ENCODE data around the gene TBL3.

The TBL3 gene

GRCh38 chr16:1950047-1950446 lies 21.8 kb upstream of the TBL3 start:
- TF ChIP-seq TAF1 (IDR thresholded peaks at IDR 0.05; ENCODE audit: borderline replicate concordance, insufficient read depth, low read length) (no peak), FOXP2 (optimal IDR thresholded peaks at IDR 0.05; ENCODE audit: borderline replicate concordance, extremely low read depth, extremely low read length, insufficient read depth) (no peak), POLR2AphosphoS5 (IDR thresholded peaks at IDR 0.05; ENCODE audit: low read depth, low read length) (no peak), SIN3A (IDR thresholded peaks at IDR 0.05; ENCODE audit: borderline replicate concordance, insufficient read depth, low read length) (no peak)
- TF ChIP-seq, protein P1, sequence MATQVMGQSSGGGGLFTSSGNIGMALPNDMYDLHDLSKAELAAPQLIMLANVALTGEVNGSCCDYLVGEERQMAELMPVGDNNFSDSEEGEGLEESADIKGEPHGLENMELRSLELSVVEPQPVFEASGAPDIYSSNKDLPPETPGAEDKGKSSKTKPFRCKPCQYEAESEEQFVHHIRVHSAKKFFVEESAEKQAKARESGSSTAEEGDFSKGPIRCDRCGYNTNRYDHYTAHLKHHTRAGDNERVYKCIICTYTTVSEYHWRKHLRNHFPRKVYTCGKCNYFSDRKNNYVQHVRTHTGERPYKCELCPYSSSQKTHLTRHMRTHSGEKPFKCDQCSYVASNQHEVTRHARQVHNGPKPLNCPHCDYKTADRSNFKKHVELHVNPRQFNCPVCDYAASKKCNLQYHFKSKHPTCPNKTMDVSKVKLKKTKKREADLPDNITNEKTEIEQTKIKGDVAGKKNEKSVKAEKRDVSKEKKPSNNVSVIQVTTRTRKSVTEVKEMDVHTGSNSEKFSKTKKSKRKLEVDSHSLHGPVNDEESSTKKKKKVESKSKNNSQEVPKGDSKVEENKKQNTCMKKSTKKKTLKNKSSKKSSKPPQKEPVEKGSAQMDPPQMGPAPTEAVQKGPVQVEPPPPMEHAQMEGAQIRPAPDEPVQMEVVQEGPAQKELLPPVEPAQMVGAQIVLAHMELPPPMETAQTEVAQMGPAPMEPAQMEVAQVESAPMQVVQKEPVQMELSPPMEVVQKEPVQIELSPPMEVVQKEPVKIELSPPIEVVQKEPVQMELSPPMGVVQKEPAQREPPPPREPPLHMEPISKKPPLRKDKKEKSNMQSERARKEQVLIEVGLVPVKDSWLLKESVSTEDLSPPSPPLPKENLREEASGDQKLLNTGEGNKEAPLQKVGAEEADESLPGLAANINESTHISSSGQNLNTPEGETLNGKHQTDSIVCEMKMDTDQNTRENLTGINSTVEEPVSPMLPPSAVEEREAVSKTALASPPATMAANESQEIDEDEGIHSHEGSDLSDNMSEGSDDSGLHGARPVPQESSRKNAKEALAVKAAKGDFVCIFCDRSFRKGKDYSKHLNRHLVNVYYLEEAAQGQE (IDR thresholded peaks at IDR 0.05; ENCODE audit: insufficient read depth in 1 of 2, low read depth in 2 of 2, low read length in 2 of 2): no peak

DNA sequence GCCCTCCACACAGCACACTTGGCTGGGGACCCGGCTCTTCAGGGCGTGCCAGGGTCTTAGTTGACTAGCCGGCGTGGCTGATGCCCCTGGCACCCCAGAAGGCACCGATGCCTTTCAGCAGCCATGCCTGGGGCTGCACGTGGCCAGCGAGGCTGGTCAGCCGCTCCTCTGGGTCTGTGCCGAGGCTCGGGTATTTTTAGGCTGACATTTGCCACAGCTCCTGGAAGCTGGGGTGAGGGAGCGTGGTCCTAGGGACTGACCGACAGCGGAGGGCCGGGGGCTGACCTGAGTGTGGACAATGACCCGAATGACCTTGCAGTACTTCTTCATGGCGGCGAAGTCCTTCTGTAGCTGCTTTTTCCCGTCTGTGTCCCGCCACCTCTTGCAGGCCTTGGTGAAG lies 21.3 kb upstream of the TBL3 start:
- TF ChIP-seq SIN3A (IDR thresholded peaks at IDR 0.05; ENCODE audit: borderline replicate concordance, insufficient read depth, low read length) (no peak), POLR2AphosphoS5 (IDR thresholded peaks at IDR 0.05; ENCODE audit: low read depth, low read length) (no peak), TAF1 (IDR thresholded peaks at IDR 0.05; ENCODE audit: borderline replicate concordance, insufficient read depth, low read length) (no peak), FOXP2 (optimal IDR thresholded peaks at IDR 0.05; ENCODE audit: borderline replicate concordance, extremely low read depth, extremely low read length, insufficient read depth) (no peak)
- TF ChIP-seq, protein P1 (IDR thresholded peaks at IDR 0.05; ENCODE audit: insufficient read depth in 1 of 2, low read depth in 2 of 2, low read length in 2 of 2): no peak

DNA sequence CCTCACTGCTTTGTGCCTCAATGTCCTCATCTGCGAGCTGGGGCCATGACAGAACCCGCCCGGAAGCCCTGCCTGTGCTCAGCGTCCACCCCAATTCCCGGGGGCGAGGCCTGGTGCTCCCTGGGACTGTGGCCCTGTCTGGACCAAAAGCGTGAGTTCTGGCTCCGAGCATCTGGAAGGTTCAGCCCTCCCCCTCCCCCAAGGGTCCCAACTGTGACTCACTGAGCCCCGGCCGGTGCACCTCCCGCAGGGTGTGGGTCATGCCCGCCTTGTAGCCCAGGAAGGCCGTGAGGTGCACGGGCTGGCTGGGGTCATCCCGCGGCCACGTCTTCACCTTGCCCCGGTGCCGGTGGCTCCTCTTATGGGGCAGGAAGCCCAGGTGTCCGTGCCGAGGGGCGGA lies 18.1 kb upstream of the TBL3 start:
- TF ChIP-seq TAF1 (IDR thresholded peaks at IDR 0.05; ENCODE audit: borderline replicate concordance, insufficient read depth, low read length) (no peak), FOXP2 (optimal IDR thresholded peaks at IDR 0.05; ENCODE audit: borderline replicate concordance, extremely low read depth, extremely low read length, insufficient read depth) (no peak), SIN3A (IDR thresholded peaks at IDR 0.05; ENCODE audit: borderline replicate concordance, insufficient read depth, low read length) (no peak), POLR2AphosphoS5 (IDR thresholded peaks at IDR 0.05; ENCODE audit: low read depth, low read length) (no peak)
- TF ChIP-seq, protein P1 (IDR thresholded peaks at IDR 0.05; ENCODE audit: insufficient read depth in 1 of 2, low read depth in 2 of 2, low read length in 2 of 2): no peak

DNA sequence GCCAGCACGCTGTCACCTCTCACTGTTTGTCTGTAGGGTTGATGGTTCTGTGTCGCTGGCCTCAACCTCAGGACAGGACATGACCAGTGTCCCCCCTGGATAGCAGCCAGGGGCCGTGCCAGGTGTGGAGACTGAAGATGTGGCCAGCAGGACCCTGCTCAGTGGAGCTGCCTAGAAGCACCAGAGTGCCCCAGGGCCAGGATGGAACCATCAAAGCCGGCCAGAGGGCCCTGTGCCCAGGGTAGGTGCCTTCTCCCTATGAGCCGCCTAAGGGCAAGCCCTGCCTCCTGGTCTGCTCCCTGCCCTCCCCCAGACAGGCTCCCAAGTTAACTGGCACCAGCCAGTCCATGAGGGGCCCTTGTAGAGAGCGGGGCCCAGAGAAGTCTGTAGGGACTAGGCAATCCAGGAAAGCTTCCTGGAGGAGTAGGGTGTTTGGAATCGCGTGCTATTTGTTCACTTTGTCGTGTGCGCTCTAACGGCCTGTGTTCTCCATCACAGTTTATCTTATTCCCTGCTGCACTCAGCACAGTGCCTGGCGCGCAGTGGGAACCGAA lies 13.1 kb upstream of the TBL3 start:
- TF ChIP-seq, protein P1 (IDR thresholded peaks at IDR 0.05; ENCODE audit: insufficient read depth in 1 of 2, low read depth in 2 of 2, low read length in 2 of 2): no peak
- TF ChIP-seq FOXP2 (optimal IDR thresholded peaks at IDR 0.05; ENCODE audit: borderline replicate concordance, extremely low read depth, extremely low read length, insufficient read depth): no peak
- no peak for TF ChIP-seq POLR2AphosphoS5 (IDR thresholded peaks at IDR 0.05; ENCODE audit: low read depth, low read length)
- no peak for TF ChIP-seq SIN3A (IDR thresholded peaks at IDR 0.05; ENCODE audit: borderline replicate concordance, insufficient read depth, low read length)
- no peak for TF ChIP-seq TAF1 (IDR thresholded peaks at IDR 0.05; ENCODE audit: borderline replicate concordance, insufficient read depth, low read length)
